Pancreas (tissue), 10 donors: Measurements from ENCODE around the gene ERC1. TPM values are rescaled to one million over a fixed set of nuclear protein-coding genes. Genes with fewer than 3 reads are reported as not detected.

Experiments
- ATAC-seq, 4 donors: fragments of 200-7000 bp; cut with Tn5 transposase; one replicate each; pipeline versions ENCODE4 v1.8.0 to v1.9.1; 2020; ENCODE audit warnings: mild to moderate bottlenecking in 4 of 4, moderate library complexity in 4 of 4
- DNase-seq, 6 donors: peaks; one replicate each; pipeline ENCODE4 v3.0.0-alpha.2; 2020
- FAIRE-seq: peaks from 2 replicates; lab custom pipeline; 2012; peaks lifted over from hg19 to GRCh38; lab: Jason Lieb, UNC
- H3K27ac ChIP-seq, 4 donors: fragments of 200-600 bp; sonication (generic); 1 replicate in 3 of 4; 2 replicates in 1 of 4; pipeline versions ENCODE4 v1.5.0 to v1.8.0; 2020
- H3K27me3 ChIP-seq, 4 donors: fragments of 200-600 bp; one replicate each; pipeline ENCODE4 v1.8.0; 2021
- H3K36me3 ChIP-seq, 3 donors: fragments of 200-600 bp; sonication (generic) in 1 of 3; one replicate each; pipeline versions ENCODE4 v1.5.0 to v1.8.0; 2020 to 2021
- H3K4me1 ChIP-seq, 3 donors: fragments of 200-600 bp; one replicate each; pipeline ENCODE4 v1.8.0; 2021
- H3K4me3 ChIP-seq, 4 donors: fragments of 200-600 bp; sonication (generic) in 2 of 4; one replicate each; pipeline versions ENCODE4 v1.5.0 to v1.8.0; 2020 to 2021
- H3K9me3 ChIP-seq, 4 donors: fragments of 200-600 bp; one replicate each; pipeline ENCODE4 v1.8.0; 2021
- WGBS, 2 donors: extraction: QIAGEN DNeasy Blood & Tissue Kit; methylation state at CpG; one replicate each; pipeline ENCODE4 v1.1.7; 2013; 5-methylcytosine and 5-hydroxymethylcytosine counted together
- intact Hi-C, 3 donors: fragments of 100-400 bp; cut with DNase I; formaldehyde crosslinking; loops; one replicate each; pipeline versions ENCODE4 v1.11.1 to v1.14.2; 2022
- polyA plus RNA-seq, 2 donors: library from polyadenylated mRNA; stranded (reverse); fragments of 200-250 nt; gene quantifications; one replicate each; pipeline ENCODE4 v1.2.3, GENCODE V29; 2013
- total RNA-seq, 6 donors: library from RNA; stranded (reverse); fragmentation: NEBNext Ultra II Directional in 4 of 6; extraction: Animal tissue kit (Norgen Biotek cat#: 25700) in 4 of 6; gene quantifications; one replicate each; pipeline versions ENCODE4 v1.2.1 to v1.2.4, GENCODE V29; 2021 to 2023
- TF ChIP-seq, protein P1 (sequence below), 4 donors: fragments of 200-600 bp; sonication (generic) in 3 of 4; IDR thresholded peaks; one replicate each; pipeline versions ENCODE4 v1.5.0 to v1.8.0; 2021; ENCODE audit warnings: antibody characterized with exemption in 4 of 4
- donor health status: healthy with polysubstance abuse.
- donor health status: DM: no; HTN: no; CAD: no; lungs with moderate emphysema.
- donor health status: DM: no; HTN: no; CAD: no.
- donor health status: control.
- donor health status: control.
- donor health status: Bipolar disorder and iron deficiency.
- donor health status: DM: yes; HTN: yes; CAD: no.
- donor health status: DM: no; HTN: no; CAD: no.
- donor health status: DM: no; HTN: no; CAD: no.
- donor health status: DM: yes; HTN: yes; CAD: no.

ERC1 gene
- total and polyA plus RNA-seq, 8 donors: 4.1 to 41.4 (median 20.5) TPM

DNA sequence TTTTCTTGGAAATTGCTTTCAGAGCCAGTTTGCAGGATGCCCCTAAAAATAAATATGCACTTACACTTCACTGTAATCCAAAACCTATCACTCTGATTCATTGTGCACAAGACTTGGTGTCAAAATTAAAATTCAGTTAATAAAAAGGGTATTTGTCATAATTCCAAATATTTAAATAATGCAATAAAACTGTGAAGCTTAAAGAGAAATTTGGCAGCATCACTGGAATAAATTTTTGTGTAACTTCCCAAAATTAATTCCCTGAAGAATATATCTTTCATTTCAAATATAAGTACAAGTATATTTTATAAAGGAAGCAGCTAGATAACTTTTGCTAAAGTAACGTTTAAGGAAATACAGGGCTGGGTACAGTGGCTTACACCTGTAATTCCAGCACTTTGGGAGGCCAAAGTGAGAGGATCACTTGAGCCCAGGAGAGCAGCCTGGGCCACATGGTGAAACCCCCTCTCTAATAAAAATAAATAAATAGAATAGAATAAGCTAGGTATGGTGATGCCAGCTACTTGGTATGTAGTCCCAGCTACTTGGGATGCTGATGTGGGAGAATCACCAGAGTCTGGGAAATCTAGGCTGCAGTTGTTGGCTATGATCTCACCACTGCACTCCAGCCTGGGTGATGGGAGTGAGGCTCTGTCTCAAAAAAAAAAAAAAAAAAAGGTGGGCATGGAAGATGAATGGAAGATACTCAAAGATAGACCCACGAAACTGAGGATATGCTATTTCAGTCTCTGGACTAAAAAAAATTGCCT lies 369.6 kb downstream of the ERC1 start:
- Histone ChIP-seq H3K27me3 (no peaks in the 10 kb centered on the region), H3K27ac (no peak overlapping the region), H3K9me3 (no peaks in the 10 kb centered on the region), H3K4me3 (no peak overlapping the region), H3K36me3 (no peaks in the 10 kb centered on the region), H3K4me1 (no peaks in the 10 kb centered on the region)
- intact Hi-C loops: no loop called here
- no peak for DNase-seq
- no peak for ATAC-seq
- WGBS, 2 donors: 92 to 97% methylated on average over 2 of the region's 2 CpGs
- FAIRE-seq: no peak
- TF ChIP-seq, protein P1, sequence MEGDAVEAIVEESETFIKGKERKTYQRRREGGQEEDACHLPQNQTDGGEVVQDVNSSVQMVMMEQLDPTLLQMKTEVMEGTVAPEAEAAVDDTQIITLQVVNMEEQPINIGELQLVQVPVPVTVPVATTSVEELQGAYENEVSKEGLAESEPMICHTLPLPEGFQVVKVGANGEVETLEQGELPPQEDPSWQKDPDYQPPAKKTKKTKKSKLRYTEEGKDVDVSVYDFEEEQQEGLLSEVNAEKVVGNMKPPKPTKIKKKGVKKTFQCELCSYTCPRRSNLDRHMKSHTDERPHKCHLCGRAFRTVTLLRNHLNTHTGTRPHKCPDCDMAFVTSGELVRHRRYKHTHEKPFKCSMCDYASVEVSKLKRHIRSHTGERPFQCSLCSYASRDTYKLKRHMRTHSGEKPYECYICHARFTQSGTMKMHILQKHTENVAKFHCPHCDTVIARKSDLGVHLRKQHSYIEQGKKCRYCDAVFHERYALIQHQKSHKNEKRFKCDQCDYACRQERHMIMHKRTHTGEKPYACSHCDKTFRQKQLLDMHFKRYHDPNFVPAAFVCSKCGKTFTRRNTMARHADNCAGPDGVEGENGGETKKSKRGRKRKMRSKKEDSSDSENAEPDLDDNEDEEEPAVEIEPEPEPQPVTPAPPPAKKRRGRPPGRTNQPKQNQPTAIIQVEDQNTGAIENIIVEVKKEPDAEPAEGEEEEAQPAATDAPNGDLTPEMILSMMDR (IDR thresholded peaks at IDR 0.05): no peak

DNA sequence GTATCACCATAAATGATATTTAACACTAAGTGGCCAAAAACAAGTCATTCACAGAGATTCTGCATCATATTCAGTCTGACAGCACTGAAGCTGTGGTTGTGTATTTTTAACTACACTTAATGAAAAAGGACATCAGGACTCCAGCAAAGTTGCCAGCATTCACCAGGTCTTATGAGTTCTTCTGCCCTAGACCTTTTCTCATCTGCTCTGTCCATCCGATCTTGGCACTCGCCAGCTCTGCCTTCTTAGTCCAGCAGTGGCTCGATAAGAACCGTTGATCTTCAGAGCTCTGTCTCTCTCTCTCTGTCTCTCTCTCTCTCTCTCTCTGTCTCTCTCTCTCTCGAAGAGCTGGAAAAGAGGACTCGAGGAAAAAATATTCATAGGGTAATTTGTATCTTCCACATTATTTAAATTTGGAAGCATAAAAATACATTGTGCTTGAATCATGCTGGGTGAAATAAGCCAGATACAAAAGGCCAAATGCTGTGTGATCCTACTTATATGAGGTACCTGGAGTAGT lies 371.2 kb downstream of the ERC1 start:
- Histone ChIP-seq H3K4me3 (no peak overlapping the region), H3K27me3 (no peaks in the 10 kb centered on the region), H3K9me3 (no peaks in the 10 kb centered on the region), H3K4me1 (no peaks in the 10 kb centered on the region), H3K36me3 (no peaks in the 10 kb centered on the region), H3K27ac (no peak overlapping the region)
- ATAC-seq (no peak), DNase-seq (no peak), FAIRE-seq (no peak)
- intact Hi-C loops: no loop called here
- TF ChIP-seq, protein P1 (IDR thresholded peaks at IDR 0.05): no peak
- WGBS, 2 donors: 92 to 94% methylated on average over 6 of the region's 6 CpGs

DNA sequence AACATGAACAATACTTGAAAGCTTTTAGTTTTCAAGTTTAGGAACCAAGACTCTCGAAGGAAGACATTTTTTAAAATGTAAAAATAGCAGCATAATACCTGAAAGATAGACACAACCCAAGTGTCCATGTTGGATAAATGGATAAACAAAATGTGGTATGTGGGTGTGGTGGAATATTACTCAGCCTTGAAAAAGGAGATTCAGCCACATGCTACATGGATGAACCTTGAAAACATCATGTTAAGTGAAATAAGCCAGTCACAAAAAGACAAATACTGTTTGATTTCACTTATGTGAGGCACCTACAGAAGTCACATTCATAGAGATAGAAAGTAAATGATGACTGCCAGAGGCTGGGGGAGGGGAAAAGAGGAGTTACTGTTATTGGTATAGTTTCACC lies 374.7 kb downstream of the ERC1 start:
- Histone ChIP-seq H3K27me3 (no peaks in the 10 kb centered on the region), H3K9me3 (no peaks in the 10 kb centered on the region), H3K27ac (no peak overlapping the region), H3K4me1 (no peaks in the 10 kb centered on the region), H3K4me3 (no peak overlapping the region), H3K36me3 (no peaks in the 10 kb centered on the region)
- intact Hi-C loops: no loop called here
- ATAC-seq (no peak), DNase-seq (no peak), FAIRE-seq (no peak)
- TF ChIP-seq, protein P1 (IDR thresholded peaks at IDR 0.05): no peak
- WGBS, 2 donors: 99 to 100% methylated on average over 1 of the region's 1 CpG

DNA sequence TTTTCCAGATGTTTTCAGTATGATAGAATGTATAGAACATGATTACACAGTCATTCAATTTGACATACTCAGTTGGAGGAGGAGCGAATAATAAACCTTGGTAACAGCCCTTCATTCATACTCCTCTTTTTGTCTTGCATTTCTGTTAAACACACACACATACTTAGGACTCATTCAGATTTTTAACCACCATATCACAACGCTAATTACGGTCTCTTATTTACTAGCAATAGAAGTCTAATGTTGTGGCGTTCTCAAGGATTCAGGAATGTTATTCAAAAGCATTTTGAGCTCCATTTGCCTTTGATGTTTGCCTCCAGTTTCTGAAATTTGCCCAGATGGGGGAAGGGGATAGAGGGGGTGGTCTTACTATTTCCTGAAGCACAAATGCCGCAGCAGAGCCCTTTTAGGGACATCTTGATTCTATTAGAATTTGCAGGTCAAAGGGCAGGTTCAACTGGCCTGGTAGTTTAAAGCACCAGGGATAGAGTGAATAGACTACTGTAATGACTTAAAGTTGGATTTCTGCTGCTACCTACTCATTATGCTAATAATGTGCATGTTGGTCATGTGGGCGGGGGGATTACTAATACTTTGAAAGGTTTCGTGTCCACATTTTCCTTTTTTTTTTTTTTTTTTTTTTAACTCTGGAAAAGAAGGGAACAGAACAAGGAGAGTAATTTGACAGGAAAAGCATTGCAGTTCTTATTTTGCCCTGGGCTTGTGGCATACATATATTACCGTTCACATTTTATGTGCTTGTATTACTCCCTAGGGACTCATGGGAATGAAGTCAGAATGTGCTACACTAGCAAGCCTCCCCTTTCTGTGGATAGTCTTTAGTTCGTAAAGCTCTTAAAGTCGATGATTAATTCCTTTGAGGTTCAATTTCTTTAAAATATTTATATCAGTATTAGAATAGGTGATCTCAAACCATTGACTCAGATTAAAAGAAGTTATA lies 376.6 kb downstream of the ERC1 start:
- FAIRE-seq: no peak

More for the DNA sequence above, 376.6 kb downstream of the ERC1 start:
- DNase-seq (no peak), ATAC-seq (no peak)
- WGBS, 2 donors: 89 to 94% methylated on average over 10 of the region's 10 CpGs
- Histone ChIP-seq H3K4me1 (no peaks in the 10 kb centered on the region), H3K36me3 (no peaks in the 10 kb centered on the region), H3K4me3 (no peak overlapping the region), H3K9me3 (no peaks in the 10 kb centered on the region), H3K27me3 (no peaks in the 10 kb centered on the region), H3K27ac (no peak overlapping the region)
- TF ChIP-seq, protein P1 (IDR thresholded peaks at IDR 0.05): no peak
- intact Hi-C loops: no loop called here
